Psoas muscle (tissue), 8 donors: ENCODE data around the gene RNF123. TPM values are rescaled to one million over a fixed set of nuclear protein-coding genes. Genes with fewer than 3 reads are reported as not detected.

Experiments used
- ATAC-seq, 4 donors: fragments of 200-7000 bp; cut with Tn5 transposase; one replicate each; pipeline ENCODE4 v1.9.1; 2020; ENCODE audit warnings: moderate library complexity in 3 of 4, mild to moderate bottlenecking in 2 of 4
- DNase-seq, 2 donors: peaks; one replicate each; pipeline ENCODE4 v3.0.0-alpha.2; 2020
- H3K27ac ChIP-seq: fragments of 200-600 bp; one replicate; pipeline ENCODE4 v1.8.0; 2022
- H3K27me3 ChIP-seq, 3 donors: fragments of 200-600 bp in 1 of 3; one replicate each; pipeline versions ENCODE4 v1.6.1 to v1.8.0; 2013 to 2022; ENCODE audit warnings: low read length in 2 of 3, mild to moderate bottlenecking in 2 of 3, moderate library complexity in 1 of 3; ENCODE audit not compliant: insufficient read depth in 3 of 3
- H3K36me3 ChIP-seq, 2 donors: fragments of 200-600 bp in 1 of 2; one replicate each; pipeline versions ENCODE4 v1.6.1 to v1.8.0; 2013 to 2022; ENCODE audit warnings: low read depth in 1 of 2, mild to moderate bottlenecking in 1 of 2, moderate library complexity in 1 of 2; ENCODE audit not compliant: insufficient read depth in 1 of 2
- H3K4me1 ChIP-seq: fragments of 200-600 bp; one replicate; pipeline ENCODE4 v1.8.0; 2022
- H3K4me3 ChIP-seq: fragments of 200-600 bp; one replicate; pipeline ENCODE4 v1.8.0; 2022; ENCODE audit warnings: mild to moderate bottlenecking
- H3K9me3 ChIP-seq: fragments of 200-600 bp; one replicate; pipeline ENCODE4 v1.8.0; 2022
- WGBS, 3 donors: extraction: QIAGEN DNeasy Blood & Tissue Kit; methylation state at CpG; one replicate each; pipeline versions ENCODE4 v1.1.6 to v1.1.7; 2013; 5-methylcytosine and 5-hydroxymethylcytosine counted together
- intact Hi-C, 2 donors: fragments of 100-400 bp; cut with DNase I; formaldehyde crosslinking; loops; one replicate each; pipeline versions ENCODE4 v1.11.0 to v1.14.2; 2022
- polyA plus RNA-seq, 3 donors: library from polyadenylated mRNA; stranded (reverse); fragments of 200-250 nt; gene quantifications; one replicate each; pipeline ENCODE4 v1.2.3, GENCODE V29; 2013
- total RNA-seq, 4 donors: library from RNA; stranded (reverse); fragmentation: NEBNext Ultra II Directional in 2 of 4; extraction: Animal tissue kit (Norgen Biotek cat#: 25700) in 2 of 4; gene quantifications; one replicate each; pipeline versions ENCODE4 v1.2.1 to v1.2.4, GENCODE V29; 2021 to 2023
- TF ChIP-seq, protein P1 (sequence below): fragments of 200-600 bp; IDR thresholded peaks from one replicate; pipeline ENCODE4 v1.8.0; 2022; ENCODE audit warnings: antibody characterized with exemption
- donor health status: healthy with polysubstance abuse.
- donor health status: DM: no; HTN: no; CAD: no; lungs with moderate emphysema.
- donor health status: Bipolar disorder and iron deficiency.
- donor health status: healthy.
- donor health status: DM: yes; HTN: yes; CAD: no.
- donor health status: DM: no; HTN: no; CAD: no.
- donor health status: DM: no; HTN: no; CAD: no.
- donor health status: DM: yes; HTN: yes; CAD: no.

Gene RNF123
- total and polyA plus RNA-seq, 7 donors: 36.1 to 170 (median 105) TPM

DNA sequence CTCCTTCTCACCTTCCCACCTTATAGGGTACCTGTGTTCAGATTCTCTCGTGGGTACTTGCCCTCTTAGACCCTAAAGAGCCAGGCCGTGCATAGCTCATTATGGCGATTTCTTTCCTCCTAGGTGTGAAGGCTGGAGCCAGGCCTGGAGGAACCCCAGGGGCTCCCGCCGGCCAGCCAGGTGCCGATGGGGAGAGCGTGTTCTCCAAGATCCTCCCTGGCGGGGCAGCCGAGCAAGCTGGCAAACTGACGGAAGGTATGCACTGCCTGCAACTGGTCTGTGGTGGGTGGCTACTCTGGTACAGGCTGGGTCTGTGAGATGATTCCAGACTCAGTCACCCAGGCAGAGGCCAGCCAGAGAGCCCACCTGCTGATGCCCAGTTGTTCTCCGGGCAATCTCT, 25.1 kb upstream of the RNF123 start:
- ATAC-seq: no peak
- Histone ChIP-seq H3K4me1 (no peaks in the 10 kb centered on the region), H3K4me3 (no peak overlapping the region), H3K36me3 (no peaks in the 10 kb centered on the region), H3K27ac (no peak overlapping the region), H3K27me3 (no peaks in the 10 kb centered on the region), H3K9me3 (no peaks in the 10 kb centered on the region)
- TF ChIP-seq, protein P1, sequence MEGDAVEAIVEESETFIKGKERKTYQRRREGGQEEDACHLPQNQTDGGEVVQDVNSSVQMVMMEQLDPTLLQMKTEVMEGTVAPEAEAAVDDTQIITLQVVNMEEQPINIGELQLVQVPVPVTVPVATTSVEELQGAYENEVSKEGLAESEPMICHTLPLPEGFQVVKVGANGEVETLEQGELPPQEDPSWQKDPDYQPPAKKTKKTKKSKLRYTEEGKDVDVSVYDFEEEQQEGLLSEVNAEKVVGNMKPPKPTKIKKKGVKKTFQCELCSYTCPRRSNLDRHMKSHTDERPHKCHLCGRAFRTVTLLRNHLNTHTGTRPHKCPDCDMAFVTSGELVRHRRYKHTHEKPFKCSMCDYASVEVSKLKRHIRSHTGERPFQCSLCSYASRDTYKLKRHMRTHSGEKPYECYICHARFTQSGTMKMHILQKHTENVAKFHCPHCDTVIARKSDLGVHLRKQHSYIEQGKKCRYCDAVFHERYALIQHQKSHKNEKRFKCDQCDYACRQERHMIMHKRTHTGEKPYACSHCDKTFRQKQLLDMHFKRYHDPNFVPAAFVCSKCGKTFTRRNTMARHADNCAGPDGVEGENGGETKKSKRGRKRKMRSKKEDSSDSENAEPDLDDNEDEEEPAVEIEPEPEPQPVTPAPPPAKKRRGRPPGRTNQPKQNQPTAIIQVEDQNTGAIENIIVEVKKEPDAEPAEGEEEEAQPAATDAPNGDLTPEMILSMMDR: no peak
- intact Hi-C loops: no loop called here
- DNase-seq: no peak
- 59 to 71% (median 65%) methylated on average over 11 of the region's 11 CpGs for WGBS, 3 donors

- Histone ChIP-seq H3K4me3 (no peak overlapping the region), H3K9me3 (no peaks in the 10 kb centered on the region), H3K4me1 (no peaks in the 10 kb centered on the region), H3K36me3 (no peaks in the 10 kb centered on the region), H3K27ac (no peak overlapping the region), H3K27me3 (no peaks in the 10 kb centered on the region)
- intact Hi-C loops: no loop called here
- 91 to 92% (median 91%) methylated on average over 6 of the region's 6 CpGs for WGBS, 3 donors
- TF ChIP-seq, protein P1: no peak
- no peak for DNase-seq
- ATAC-seq: no peak
Measured at GRCh38 chr3:49665822-49666519, 23.4 kb upstream of the RNF123 start.

GRCh38 chr3:49666592-49666991, 22.8 kb upstream of the RNF123 start:
- no peak overlapping the region for H3K4me3 ChIP-seq
- intact Hi-C loops: no loop called here
- no peaks in the 10 kb centered on the region for H3K4me1 ChIP-seq
- DNase-seq (no peak), ATAC-seq (no peak)
- H3K9me3 ChIP-seq: no peaks in the 10 kb centered on the region
- H3K27ac ChIP-seq: no peak overlapping the region
- TF ChIP-seq, protein P1: no peak
- WGBS, 3 donors: 35 to 47% (median 37%) methylated on average over 8 of the region's 8 CpGs
- no peaks in the 10 kb centered on the region for H3K36me3 ChIP-seq
- no peaks in the 10 kb centered on the region for H3K27me3 ChIP-seq

- intact Hi-C loops: no loop called here
- ATAC-seq (no peak), DNase-seq (no peak)
- H3K4me1 ChIP-seq: no peaks in the 10 kb centered on the region
- H3K36me3 ChIP-seq: no peaks in the 10 kb centered on the region
- H3K27ac ChIP-seq: no peak overlapping the region
- TF ChIP-seq, protein P1: no peak
- WGBS, 3 donors: 53 to 65% (median 64%) methylated on average over 24 to 25 of the region's 25 CpGs
- H3K27me3 ChIP-seq: no peaks in the 10 kb centered on the region
- no peaks in the 10 kb centered on the region for H3K9me3 ChIP-seq
- H3K4me3 ChIP-seq: no peak overlapping the region
Measured at GRCh38 chr3:49667701-49668413, 21.5 kb upstream of the RNF123 start.
